Measurements from ENCODE around the gene ZNF669.
A peak's percentile ranks its signal among the peaks of the same experiment; 100 is the strongest.

- TF ChIP-seq, protein P1, sequence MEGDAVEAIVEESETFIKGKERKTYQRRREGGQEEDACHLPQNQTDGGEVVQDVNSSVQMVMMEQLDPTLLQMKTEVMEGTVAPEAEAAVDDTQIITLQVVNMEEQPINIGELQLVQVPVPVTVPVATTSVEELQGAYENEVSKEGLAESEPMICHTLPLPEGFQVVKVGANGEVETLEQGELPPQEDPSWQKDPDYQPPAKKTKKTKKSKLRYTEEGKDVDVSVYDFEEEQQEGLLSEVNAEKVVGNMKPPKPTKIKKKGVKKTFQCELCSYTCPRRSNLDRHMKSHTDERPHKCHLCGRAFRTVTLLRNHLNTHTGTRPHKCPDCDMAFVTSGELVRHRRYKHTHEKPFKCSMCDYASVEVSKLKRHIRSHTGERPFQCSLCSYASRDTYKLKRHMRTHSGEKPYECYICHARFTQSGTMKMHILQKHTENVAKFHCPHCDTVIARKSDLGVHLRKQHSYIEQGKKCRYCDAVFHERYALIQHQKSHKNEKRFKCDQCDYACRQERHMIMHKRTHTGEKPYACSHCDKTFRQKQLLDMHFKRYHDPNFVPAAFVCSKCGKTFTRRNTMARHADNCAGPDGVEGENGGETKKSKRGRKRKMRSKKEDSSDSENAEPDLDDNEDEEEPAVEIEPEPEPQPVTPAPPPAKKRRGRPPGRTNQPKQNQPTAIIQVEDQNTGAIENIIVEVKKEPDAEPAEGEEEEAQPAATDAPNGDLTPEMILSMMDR (IDR thresholded peaks at IDR 0.05), result no peak
- TF ChIP-seq POLR2A (IDR thresholded peaks at IDR 0.05), result peak; percentile 84
These were observed 7.7 kb upstream of the ZNF669 start for GRCh38 chr1:247111700-247112478.

Data from right lobe of liver (tissue), 4 donors.